HG02970 (cell line): ENCODE results near the gene DEGS1.

ENCODE experiments used
- ATAC-seq: cut with Tn5 transposase; IDR thresholded peaks from one replicate; pipeline ENCODE4 v1.9.1; 2021; ENCODE audit warnings: mild to moderate bottlenecking, moderate library complexity, moderate number of reproducible peaks; ENCODE audit not compliant: unreplicated experiment, low FRiP score

DEGS1 gene

DNA sequence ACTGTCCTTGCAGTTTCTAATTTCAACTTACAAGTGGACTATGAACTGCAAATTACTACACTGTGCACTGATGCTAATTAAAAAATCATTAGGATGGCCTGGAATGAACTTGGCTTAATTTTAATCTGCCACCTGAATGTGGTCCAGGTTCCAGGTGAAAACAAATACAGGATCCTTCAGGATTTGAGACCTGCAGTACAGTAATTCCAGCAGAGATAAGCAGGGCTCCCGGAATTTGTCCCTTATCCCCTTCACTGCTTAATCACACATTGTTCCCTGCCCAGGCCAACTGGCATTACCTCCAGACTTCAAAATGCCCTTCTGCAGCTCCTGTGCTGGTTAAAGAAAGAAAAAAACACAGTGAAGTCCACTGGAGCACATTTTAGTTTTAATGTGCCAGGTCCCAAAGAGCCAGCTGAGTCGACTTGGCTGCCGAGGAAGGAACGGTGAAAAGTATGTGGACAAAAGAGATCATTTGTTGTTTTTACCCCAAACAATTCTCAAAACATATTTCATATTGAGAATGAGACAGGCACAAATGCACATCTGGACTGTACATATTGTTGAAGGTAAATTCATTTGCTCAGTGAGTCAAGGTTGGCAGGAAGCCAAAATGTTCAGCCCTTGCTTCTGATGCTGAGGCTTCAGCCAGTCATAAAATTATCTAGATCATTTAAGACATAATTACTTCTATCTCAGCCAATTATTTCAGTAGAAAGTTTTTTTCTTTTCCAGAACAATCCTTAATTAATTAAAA lies 28.3 kb downstream of the DEGS1 start:
- no peak for ATAC-seq

DNA sequence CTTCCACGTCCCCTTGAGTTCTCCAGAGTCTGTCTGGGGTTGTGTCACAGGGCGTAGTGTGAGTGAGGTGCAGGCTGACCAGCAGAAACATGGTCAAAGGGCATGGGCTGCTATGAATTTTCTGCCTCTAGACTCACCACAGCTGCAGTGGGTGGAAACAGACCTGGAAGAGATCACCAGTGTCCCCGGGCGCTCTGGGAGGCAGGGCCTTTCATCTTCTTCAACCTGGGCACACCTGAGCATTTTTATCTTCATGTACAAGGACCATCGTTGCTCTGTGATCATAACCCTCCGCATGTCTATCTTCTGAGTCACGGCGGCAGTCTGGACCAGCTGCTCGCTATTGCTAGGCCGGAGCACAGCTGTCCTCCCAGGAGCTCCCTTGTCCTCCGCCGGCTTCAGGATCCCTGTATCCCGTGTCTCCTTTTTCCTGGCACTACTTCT lies 29.6 kb downstream of the DEGS1 start:
- no peak for ATAC-seq

DNA sequence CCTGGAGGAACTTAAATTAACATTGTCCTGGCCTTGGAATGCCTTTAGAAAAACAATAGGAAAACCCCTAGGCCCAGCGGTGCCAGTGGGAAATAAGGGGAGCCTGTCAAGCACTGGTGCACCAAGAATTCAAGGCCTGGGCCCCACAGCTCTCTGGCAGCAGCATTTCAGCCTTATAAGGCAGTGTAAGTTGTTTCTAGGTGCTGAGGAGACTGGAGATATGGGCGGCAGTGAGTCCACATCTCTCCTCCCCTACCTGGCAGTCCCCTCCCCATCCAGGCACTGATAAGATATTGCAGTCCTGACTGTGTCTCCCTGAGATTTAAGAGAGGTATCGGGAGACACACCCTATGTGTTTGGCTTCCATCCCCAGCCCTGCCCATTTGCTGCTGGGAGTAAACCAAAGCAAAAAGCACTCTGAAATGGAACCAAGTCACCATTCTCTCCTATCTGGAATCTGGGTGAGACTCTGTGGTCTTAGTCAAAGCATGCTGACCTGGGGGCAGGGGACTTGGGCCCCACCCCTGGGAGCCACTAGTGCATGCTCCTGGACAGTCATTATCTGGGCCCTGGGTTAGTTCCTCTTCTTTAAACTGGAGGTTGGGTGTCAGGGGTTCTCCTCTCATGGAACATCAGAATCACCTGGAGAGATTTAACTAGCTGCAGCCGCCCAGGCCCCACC lies 30.5 kb downstream of the DEGS1 start:
- ATAC-seq: no peak

DNA sequence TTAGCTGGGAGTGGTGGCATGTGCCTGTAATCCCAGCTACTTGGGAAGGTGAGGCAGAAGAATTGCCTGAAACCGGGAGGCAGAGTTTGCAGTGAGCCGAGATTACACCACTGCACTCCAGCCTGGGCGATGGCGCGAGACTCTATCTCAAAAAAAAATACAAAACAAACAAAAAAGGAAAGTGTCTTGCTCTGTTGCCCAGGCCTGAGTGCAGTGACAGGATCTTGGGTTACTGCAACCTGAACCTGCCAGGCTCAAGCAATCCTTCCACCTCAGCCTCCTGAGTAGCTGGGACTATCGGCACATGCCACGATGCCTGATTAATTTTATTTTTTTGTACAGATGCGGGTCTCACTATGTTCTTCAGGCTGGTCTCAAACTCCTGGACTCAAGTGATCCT lies 33.3 kb downstream of the DEGS1 start:
- no peak for ATAC-seq

DNA sequence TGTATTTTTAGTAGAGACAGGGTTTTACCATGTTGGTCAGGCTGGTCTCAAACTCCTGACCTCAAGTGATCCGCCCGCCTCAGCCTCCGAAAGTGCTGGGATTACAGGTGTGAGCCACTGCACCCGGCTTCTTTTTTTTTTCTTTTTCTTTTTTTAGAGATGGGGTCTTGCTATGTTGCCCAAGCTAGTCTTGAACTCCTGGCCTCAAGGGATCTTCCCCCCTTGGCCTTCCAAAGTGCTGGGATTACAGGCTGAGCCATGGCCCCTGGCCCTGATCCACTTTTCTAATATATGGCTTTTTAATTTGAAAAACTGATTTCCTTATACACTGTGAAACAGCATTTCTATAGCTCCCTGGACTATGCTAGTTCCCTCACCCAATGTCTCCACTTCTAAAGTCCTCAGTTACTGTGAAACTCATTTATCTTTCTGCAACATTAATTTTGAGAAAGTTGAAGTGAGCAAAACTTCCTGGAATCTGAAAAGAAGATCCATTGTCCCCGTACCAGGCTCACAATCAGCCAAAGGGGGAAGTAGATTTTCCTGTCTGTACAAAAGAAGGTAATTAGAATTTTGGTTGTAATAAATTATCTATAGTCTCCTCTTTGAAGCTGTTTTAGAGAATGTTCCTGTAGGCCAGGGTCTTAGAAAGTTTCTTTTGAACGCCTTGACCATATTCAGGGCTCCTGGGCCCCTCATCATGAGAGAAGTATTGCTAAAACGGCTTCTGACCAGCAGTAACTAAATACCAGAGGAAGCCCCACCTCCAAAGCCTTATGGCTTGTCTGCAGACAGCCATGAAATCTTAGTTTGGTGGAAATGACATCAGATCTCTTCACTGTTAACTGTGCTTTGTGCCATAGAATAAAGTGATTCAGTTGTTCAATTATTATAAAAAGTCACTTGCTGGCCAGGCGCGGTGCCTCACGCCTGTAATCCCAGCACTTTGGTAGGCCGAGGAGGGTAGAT lies 34.9 kb downstream of the DEGS1 start:
- ATAC-seq: no peak

DNA sequence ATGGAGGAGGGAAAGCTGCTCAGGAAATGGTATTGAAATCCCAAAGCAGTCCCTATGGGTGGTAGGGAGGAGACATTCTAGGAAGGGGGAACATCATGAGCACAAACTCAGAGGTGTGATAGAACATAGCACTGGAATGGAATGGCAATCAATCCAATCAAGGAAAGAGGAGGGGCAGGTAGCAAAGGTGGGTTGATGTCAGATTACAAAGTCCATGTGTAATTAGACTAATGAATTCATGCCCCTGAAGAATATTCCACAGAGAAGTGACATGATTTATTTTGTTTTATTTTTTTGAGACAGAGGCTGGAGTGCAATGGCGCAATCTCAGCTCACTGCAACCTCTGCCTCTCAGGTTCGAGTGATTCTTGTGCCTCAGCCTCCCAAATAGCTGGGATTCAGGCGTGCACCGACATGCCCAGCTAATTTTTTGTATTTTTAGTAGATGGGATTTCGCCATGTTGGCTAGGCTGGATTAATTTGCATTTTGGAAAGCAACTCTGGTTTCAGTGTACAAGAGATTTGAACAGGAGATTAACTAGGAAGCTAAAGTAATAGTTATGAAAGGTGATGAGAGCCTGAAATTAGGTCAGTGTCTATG lies 36.1 kb downstream of the DEGS1 start:
- no peak for ATAC-seq

DNA sequence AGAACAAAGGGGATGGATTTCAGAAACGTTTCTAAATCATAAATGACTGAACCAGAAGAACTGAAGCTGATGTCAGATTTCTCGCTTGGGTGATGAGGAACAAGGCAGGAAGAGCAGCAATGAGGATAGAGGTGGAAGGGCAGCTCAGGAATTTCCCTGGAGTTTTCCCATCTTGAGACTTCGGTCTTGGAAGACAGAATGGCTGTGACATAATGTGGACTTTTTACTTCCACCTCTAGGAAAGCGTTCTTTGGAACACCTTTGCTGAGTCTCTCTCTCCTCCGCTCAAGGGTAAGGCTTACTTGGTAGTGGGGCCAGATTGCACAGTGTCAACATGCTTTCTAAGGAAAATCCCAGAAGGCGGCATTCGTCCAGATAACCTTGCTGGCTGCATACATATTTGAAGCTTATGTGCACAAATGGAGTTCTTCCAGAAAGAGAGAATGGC lies 36.6 kb downstream of the DEGS1 start:
- no peak for ATAC-seq

DNA sequence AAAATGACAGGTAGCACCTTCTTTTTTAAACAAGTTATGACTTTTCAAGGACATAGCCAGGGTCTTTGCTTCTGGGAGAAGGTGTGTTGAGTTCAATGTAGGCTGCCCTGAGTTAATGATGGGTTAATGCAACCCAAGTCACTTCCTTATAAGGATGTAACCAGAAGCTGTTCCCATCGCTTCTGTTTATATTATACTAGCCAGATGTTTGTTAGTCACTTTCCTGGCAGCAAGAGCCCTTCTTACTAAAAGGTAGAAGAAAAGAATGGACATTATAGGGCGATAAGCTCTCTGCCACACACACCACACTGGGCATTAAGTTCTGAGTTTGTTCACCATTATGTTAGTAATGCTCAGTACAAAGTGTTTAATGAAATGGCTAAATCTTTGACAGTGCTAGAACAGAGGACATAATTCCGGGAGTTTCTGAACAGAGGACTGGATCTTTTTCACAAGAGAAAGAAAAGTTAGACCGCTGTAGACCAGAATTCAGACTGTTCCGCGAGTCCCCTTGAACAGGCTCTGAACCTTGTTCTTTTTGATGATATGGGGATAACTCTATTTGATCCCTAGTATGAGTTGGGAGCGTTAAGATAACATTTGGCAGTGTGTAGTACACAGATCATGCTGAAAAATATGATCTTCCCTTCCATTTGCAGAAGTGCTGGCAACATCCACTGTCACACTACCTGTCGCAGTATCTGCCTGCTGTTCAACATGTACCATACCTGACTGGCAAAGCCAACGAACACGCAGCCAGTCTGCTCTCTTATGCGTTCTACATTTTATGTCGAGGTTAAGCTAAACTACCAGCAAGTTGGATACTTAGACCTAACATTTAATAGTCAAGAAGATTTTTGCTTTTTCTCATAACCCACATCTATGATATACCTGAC lies 41.0 kb downstream of the DEGS1 start:
- no peak for ATAC-seq

DNA sequence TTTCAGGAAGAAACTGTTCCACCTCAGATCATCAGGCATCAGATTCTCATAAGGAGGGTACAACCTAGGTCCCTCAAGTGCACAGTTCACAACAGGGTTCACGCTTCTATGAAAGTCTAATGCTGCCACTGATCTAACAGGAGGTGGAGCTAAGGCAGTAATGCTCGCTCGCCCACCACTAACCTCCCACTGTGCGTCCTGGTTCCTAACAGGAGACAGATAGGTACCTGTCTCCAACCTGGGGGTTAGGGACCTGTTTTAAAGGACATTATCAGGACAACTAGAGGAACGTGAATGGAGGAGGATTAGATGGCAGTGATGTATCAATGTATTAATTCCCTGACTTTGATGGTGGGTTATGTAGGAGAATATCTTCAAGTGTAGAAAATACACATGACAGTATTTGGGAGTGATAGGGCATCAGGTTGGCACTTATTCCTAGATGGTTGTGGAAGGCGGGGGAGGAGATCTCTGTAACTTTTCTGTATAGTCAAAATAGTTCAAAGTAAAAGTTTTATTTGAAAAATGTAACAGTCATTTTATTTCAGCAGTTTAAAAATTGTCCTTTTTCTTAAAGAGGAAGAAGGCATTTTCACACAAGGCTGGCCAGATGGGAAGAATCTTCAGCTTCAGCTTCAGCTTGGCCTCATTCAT lies 43.9 kb downstream of the DEGS1 start:
- no peak for ATAC-seq

DNA sequence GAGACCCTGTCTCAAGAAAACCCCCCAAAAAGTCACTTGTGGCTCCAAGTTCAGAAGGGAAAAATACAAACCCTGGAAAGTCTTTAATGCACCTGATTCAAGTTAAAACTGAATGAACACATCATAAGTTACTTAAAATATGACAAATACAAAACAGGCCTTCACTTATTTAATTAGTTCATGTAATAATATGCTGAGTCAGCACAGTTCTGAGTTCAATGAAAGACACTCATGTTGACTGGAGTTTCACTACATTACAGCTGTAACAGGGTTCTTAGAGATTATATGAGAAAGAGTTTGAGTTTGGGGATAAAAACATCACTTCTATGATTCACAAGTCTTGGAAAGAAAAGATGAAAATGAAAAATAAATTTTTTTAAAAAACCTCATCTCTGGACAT lies 51.0 kb downstream of the DEGS1 start:
- ATAC-seq: no peak

DNA sequence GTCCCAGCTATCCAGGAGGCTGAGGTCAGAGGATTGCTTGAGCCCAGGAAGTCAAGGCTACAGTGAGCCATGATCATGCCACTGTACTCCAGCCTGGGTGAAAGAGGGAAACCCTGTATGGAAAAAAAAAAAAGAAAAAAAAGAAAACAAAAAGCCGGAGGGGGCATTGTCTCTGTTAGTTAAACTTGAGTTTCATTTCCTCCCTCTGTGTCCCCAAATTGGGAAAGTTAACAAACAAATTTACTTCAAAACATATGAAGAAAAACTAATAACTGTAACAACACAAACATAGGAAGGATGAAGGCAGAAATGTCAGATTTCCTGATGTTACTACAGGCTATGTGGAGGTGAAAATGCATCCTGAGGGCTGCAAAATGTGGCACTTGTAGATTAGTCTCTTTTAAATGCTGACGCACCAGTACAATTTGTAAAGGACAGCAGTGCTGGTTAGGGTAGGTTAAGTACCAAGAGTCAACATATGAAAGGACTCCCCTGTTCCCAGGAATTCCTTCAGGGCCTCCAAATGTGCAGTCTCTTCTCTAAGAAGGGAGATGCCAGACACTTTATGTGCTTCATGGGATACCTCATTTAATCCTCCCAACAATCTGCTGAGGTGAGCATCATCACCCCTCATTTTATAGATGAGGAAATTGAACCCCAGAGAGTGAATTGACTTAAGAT lies 52.9 kb downstream of the DEGS1 start:
- no peak for ATAC-seq

DNA sequence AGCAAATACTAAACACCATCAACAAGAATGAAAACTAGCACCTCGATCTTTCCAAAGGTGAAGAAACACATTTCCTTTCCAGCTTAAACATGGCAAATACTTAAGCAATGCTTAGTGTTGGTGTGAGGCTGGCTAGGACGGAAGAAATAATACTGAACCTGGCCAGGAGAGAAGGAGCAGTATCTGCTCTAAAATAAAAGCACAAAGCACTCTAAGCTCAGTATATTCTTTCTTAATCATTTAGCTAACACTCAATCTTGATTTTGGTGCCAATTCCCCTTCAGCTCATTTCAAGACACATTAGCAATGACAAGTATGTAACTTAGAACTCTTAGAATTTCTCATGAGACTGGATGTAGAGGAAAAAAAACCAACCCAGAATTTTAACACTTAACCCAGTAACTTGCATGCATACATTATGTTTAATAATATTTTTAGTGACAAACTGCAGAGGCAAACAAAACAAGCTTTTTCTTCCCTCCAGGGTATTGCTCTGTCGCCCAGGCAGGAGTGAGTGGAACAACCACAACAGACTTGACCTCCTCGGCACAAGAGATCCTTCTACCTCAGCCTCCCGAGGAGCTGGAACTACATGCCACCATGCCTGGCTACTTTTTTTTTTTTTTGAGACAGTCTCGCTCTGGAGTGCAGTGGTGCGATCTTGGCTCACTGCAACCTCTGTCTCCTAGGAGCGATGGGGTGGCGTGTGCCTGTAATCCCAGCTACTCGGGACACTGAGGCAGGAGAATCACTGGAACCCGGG lies 54.3 kb downstream of the DEGS1 start:
- ATAC-seq: no peak

DNA sequence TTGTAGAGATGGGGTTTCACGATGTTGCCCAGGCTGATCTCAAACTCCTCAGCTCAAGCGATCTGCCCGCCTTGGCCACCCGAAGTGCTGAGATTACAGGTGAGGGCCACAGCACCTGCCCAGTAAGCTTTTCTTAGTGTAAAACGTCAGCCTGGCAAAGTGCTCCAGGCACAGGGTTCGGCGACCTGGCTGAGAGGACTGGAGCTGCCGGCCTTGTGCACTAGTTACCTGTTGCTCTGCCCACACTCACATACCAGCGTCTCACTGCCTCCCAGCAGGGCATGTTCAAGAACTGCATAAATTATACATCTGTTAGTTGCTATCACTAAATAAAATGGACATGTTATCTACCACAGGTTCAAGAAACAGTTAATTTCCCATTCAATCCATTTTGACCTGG lies 55.2 kb downstream of the DEGS1 start:
- ATAC-seq: no peak

DNA sequence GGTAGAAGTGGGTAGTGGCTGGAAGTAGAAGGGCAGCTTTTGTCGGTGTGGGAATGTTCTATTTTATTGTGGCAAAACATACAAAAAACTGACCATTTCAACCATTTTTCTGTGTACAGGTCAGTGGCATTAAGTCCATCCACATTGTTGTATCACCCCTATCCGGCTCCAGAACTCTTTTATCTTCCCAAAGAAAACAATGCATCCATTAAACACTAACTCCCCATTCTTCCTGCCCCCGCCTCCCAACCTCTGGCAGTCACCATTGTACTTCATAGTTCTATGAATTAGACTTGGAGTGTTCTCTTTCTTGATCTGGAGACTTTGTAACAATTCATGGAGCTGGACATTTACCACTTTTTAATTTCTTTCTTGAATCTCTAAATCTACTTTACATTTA lies 55.7 kb downstream of the DEGS1 start:
- no peak for ATAC-seq
